Measurements from ENCODE around the gene CTNNBL1. TPM values are rescaled to one million over a fixed set of nuclear protein-coding genes. Genes with fewer than 3 reads are reported as not detected.
"Not testable (repeated sequence)": the region's sequence is repeated elsewhere in the genome, so short reads cannot be mapped to it uniquely, and the experiment has no call there.

Gene CTNNBL1
- total and polyA plus RNA-seq, 12 donors: 5.5 to 75.5 (median 37.7) TPM

DNA sequence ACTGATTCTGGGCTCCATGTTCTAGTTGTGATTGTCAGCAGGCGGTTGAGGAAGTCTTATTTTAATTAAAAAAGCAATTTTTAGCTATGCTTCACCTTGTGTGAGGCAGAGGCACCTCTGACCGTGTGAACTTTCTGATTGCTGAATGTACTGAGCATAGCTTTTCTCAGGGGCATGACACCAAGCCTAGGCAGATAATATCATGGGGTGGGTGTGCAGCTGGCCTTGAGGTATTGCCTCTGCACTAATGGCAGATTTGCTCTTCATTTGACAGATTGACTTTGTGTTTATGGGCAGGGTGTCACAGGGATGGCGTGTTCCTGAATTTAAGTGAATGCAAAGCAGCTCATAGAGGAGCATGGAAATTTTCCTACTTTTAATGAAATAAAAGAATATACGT lies 19.6 kb downstream of the CTNNBL1 start:
- WGBS, 4 donors: 87 to 96% (median 90%) methylated on average over 4 of the region's 4 CpGs
- intact Hi-C loops (cut with DNase I): no loop called here
- H3K27ac ChIP-seq: no peak overlapping the region
- H3K9me3 ChIP-seq (replicated peaks in 1 of 3): no peaks in the 10 kb centered on the region
- H3K4me1 ChIP-seq (replicated peaks in 1 of 2): peaks cover 0 to 20% of the 10 kb centered on the region in 2 donors
- H3K27me3 ChIP-seq: no peaks in the 10 kb centered on the region
- H3K36me3 ChIP-seq (replicated peaks in 1 of 2): no peaks in the 10 kb centered on the region
- no peak for DNase-seq
- H3K4me3 ChIP-seq: no peak overlapping the region
- TF ChIP-seq POLR2A (IDR thresholded peaks at IDR 0.05): no peak
- TF ChIP-seq, protein P1, sequence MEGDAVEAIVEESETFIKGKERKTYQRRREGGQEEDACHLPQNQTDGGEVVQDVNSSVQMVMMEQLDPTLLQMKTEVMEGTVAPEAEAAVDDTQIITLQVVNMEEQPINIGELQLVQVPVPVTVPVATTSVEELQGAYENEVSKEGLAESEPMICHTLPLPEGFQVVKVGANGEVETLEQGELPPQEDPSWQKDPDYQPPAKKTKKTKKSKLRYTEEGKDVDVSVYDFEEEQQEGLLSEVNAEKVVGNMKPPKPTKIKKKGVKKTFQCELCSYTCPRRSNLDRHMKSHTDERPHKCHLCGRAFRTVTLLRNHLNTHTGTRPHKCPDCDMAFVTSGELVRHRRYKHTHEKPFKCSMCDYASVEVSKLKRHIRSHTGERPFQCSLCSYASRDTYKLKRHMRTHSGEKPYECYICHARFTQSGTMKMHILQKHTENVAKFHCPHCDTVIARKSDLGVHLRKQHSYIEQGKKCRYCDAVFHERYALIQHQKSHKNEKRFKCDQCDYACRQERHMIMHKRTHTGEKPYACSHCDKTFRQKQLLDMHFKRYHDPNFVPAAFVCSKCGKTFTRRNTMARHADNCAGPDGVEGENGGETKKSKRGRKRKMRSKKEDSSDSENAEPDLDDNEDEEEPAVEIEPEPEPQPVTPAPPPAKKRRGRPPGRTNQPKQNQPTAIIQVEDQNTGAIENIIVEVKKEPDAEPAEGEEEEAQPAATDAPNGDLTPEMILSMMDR (IDR thresholded peaks at IDR 0.05): no peak

DNA sequence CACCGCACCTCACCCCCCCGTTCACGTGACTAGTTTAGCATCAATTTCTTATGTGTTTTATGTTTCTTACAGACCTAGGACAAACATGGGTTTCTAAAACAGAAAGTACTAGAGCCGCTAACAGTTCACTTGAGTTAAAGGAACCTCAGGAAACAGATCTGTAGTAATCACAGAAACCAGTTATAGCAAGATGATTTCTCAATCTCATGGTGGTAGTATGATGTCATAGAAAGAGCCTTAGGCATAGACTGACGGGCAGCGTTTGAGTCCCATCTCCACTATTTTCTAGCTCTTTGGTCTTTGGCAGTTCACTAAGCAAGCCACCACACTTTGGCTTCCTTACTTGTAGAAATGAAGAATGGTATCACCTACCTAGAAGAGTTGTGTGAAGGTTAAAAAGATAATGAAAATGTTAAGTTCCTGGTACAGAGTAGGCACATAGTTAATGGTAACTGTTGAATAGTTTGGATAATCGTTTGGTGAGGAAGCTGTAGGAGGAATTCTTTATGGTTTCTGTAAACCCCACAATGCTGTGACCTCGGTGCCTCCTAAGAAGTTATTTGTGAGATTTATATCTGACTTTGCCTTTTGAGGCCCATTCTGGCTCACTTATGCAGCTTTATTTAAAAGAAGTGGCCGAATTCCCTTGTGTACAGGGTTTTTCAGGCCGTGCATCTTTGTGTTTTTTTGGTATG lies 21.3 kb downstream of the CTNNBL1 start:
- Histone ChIP-seq H3K4me1 (replicated peaks in 1 of 2) (peaks cover 0 to 20% of the 10 kb centered on the region in 2 donors), H3K4me3 (no peak overlapping the region), H3K36me3 (replicated peaks in 1 of 2) (no peaks in the 10 kb centered on the region), H3K27me3 (no peaks in the 10 kb centered on the region), H3K27ac (no peak overlapping the region), H3K9me3 (replicated peaks in 1 of 3) (no peaks in the 10 kb centered on the region)
- DNase-seq: no peak
- no peak for TF ChIP-seq POLR2A (IDR thresholded peaks at IDR 0.05)
- TF ChIP-seq, protein P1 (IDR thresholded peaks at IDR 0.05): no peak
- 72 to 79% (median 77%) methylated on average over 10 of the region's 10 CpGs for WGBS, 4 donors
- intact Hi-C loops (cut with DNase I): no loop called here

DNA sequence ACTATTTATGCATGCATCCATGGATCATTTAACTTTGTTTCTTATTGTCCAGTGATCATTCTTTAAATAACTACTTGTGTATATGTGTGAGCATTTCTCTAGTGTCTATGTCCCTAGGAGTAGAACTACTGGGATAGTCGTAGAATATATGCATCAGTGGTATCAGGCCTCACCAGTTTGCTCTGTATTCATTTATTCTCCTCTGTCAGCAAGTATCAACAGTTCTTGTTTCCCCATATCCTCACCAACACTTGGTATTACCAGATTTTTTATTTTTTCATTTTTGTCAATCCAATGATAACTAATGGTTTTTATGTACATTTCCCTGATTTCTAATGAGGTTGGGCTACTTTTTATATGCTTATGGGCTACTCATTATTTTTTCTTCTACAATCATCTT lies 27.9 kb downstream of the CTNNBL1 start:
- no peak for DNase-seq
- no peak overlapping the region for H3K4me3 ChIP-seq
- TF ChIP-seq, protein P1 (IDR thresholded peaks at IDR 0.05): no peak
- no peak for TF ChIP-seq POLR2A (IDR thresholded peaks at IDR 0.05)
- no peaks in the 10 kb centered on the region for H3K36me3 ChIP-seq (replicated peaks in 1 of 2)
- H3K27me3 ChIP-seq: no peaks in the 10 kb centered on the region
- no peak overlapping the region for H3K27ac ChIP-seq
- 97 to 100% (median 97%) methylated on average over 1 of the region's 1 CpG for WGBS, 4 donors
- intact Hi-C loops (cut with DNase I): no loop called here
- H3K4me1 ChIP-seq (replicated peaks in 1 of 2): peaks cover 0 to 4% of the 10 kb centered on the region in 2 donors
- peaks cover 0 to 6% (median 0%) of the 10 kb centered on the region in 3 donors for H3K9me3 ChIP-seq (replicated peaks in 1 of 3)

DNA sequence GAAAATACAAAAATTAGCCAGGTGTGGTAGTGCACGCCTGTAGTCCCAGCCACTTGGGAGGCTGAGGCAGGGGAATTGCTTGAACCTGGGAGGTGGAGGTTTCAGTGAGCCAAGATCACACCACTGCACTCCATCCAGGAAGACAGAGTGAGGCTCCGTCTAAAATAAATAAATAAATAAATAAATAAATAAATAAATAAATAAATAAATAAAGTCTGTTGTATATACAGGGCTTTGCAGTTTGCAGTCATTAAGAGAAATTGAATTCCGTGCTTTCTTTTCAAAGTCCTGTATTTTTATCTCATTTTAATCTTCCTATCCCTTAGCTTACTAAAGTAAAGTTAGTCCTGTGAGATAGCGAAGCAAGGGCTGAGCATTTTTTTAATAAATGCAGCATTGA lies 28.5 kb downstream of the CTNNBL1 start:
- WGBS, 4 donors: 94 to 99% (median 96%) methylated on average over 4 of the region's 4 CpGs
- H3K27me3 ChIP-seq; H3K36me3 ChIP-seq (replicated peaks in 1 of 2): not testable (repeated sequence)

DNA sequence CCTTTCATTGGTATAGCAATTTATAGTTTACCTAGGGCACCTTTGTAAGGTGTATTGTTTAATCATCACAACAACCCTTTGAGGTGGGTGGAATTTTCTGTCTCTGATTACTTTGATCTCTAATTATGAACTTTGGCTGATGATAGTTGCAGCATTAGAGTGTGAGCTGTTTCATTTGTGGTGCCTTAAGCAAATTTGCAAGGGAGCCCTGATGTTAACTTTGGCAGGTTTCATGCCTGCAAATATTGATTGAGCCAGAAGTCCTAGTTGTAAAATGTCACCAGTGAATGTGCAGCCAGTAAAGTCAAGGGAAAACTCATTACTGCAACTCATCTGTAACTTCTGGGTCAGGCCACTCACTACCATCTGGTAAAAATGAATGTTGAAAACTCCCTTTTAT lies 29.8 kb downstream of the CTNNBL1 start:
- H3K4me3 ChIP-seq: no peak overlapping the region
- peaks cover 0 to 17% of the 10 kb centered on the region in 2 donors for H3K4me1 ChIP-seq (replicated peaks in 1 of 2)
- TF ChIP-seq, protein P1 (IDR thresholded peaks at IDR 0.05): no peak
- no peak for TF ChIP-seq POLR2A (IDR thresholded peaks at IDR 0.05)
- no peaks in the 10 kb centered on the region for H3K27me3 ChIP-seq
- no peak overlapping the region for H3K27ac ChIP-seq
- no peaks in the 10 kb centered on the region for H3K36me3 ChIP-seq (replicated peaks in 1 of 2)
- DNase-seq: no peak
- intact Hi-C loops (cut with DNase I): no loop called here
- H3K9me3 ChIP-seq (replicated peaks in 1 of 3): peaks cover 0 to 6% (median 0%) of the 10 kb centered on the region in 3 donors

More for the DNA sequence above, 28.5 kb downstream of the CTNNBL1 start:
- H3K27ac ChIP-seq; H3K4me1 ChIP-seq (replicated peaks in 1 of 2); H3K4me3 ChIP-seq; H3K9me3 ChIP-seq (replicated peaks in 1 of 3); DNase-seq; intact Hi-C loops (cut with DNase I): not testable (repeated sequence)
